Activated CD4-positive, alpha-beta T cell treated with anti-CD3 and anti-CD28 coated beads, Interleukin-2, amount 50 U/mL, for 24 hours (primary cell): ENCODE data around the gene CTSW.

Source experiments
- DNase-seq, 2 donors: peaks; one replicate each; pipeline ENCODE4 v3.0.0-alpha.2; 2020; ENCODE audit warnings: low read depth in 1 of 2, low spot score in 1 of 2

The CTSW gene

DNA sequence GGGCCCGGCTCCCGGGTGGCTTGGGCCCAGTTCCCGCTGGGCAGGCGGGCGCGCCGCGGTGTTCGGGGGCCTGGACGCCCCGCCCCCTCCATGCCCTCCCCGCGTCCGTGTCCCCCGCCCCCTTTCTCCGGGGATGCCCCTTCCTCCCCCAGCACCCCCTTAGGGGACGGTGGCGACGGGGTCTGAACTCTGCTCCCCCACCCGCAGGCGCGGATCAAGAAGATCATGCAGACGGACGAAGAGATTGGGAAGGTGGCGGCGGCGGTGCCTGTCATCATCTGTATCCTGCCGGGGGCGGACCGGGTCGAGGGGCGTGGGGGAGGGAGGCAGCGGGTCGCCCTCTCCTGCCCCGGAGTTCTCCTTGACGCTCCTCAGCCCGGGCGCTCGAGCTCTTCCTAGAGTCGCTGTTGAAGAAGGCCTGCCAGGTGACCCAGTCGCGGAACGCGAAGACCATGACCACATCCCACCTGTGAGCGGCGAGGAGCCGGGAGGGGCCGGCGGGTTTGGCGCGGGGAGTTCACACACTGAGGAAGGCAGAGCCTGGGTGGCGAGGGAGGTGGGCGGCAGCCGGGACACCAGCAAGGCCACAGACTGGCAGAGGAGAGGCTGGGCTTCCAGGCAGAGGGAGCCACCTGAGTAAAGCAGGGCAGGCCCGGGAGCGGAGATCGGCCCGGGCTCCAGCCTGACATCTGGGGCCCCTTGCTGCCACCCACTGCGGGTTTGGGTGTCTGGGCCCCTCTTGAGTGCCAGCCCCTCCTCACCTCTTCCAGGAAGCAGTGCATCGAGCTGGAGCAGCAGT, 40.1 kb downstream of the CTSW start:
- peak in 1 of 2 donors; percentile 37 for DNase-seq

DNA sequence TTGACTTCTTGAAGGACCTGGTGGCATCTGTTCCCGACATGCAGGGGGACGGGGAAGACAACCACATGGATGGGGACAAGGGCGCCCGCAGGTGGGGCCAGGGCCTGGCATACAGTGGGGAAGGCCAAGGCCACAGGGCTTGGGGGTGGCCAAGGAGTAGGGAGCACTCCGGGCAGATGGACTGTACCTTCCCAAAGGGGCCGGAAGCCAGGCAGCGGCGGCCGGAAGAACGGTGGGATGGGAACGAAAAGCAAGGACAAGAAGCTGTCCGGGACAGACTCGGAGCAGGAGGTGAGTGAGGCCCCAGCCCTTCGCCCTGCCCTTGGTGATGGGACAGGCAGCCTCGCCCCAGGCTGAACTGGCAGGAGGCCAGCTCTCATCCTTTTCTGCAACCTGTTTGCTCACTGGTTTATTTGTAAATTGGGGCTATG, 40.8 kb downstream of the CTSW start:
- no peak for DNase-seq

DNA sequence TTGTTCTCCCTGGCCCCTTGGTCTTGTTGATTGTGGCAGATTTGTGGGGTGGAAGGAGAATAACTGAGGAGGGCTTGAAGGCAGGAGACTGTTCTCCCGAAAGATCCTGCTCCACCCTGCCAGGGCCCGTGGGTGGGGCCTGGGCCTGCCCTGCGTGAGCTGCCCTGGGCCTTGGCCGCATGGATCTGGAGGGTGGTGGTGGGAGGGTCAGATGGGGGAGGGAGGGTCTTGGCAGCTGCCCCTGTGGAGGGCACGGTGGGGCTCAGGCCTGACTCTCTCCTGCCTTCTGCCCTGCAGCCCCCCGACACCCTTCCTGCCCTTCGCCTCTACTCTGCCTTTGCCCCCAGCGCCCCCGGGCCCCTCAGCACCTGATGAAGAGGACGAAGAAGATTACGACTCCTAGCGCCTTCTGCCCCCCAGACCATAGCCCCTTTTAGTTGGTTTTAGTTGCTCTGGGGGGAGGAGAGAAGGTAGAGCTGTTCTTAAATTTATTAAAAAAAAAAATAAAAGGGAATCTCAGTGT, 41.5 kb downstream of the CTSW start:
- DNase-seq, result no peak

DNA sequence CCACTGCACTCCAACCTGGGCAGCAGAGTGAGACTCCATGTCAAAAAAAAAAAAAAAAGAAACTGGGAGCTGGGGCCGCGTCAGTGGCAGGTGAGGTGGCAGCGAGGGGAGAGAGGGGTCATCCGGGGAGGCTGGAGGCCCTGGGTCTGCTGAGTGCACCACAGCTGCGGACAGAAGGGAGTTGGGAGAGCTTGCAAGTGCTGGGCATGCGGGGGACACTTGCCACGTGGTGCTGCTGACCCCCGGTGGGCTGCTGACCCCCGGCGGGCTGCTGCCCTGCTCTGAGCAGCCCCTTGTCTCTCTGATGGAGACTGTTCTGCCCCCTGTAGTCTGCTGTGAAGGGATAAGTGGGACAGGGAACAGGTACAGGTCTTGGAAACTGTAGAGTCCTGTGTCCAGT, 42.2 kb downstream of the CTSW start:
- no peak for DNase-seq

DNA sequence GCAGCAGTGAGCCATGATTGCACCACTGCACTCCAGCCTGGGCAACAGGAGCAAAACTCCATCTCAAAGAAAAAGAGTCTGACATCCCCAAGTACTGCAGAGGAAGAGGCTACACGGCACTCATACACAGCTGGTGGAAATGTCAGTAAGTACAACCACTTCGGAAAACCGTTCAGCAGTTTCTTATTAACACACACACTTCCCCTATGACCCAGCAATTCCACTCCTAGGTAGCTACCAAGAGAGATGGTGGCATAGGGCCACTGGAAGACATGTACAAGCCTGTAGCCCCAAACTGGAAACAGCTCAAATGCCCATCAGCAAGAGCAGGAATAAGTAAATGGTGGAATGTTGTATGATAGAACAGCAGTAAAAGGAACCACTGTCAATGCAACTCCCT, 42.9 kb downstream of the CTSW start:
- no peak for DNase-seq

DNA sequence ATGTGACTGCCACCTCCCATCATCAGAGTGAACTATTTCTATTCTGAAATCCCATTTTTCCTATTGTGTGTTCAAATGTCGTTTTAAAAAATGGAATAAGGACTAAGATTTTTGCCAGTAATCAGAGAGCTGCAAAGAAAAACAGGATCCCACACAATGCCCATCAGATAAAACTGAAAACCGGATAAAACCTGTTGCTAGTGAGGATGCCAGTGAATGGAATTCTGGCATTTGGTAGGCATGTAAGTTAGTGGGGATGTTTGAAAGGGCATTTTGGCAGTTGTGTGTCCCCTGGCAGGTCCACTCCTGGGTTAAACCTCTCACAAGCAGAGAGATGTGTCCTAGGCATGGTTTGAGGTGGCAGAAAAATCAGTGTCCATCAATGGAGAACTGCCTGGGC, 45.8 kb downstream of the CTSW start:
- DNase-seq, result no peak

DNA sequence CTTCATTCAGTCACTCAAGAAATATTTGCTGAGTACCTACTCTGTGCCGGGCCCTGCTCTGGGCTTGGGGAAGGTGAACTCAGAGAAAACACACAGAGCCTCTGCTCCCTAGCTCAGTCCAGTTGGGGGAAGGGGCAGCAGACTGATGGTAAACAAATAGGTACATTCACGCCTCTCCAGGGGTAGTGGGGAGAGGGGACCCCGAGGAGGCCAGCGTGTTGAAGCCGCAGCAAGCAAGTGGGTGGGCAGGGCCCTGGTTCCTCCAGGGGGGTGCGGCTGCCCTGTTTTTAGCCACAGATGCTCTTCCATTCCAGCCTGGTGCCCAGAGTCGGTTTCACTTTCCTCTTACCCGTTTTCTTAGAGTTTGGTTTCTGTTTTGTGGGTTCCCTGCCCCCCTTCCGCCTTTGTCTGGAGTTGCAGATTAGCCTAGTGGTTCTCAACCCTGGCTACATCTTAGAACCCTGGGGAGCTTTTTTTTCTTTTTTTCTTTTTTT, 48.3 kb downstream of the CTSW start:
- DNase-seq, result peak; percentile 31 to 65

DNA sequence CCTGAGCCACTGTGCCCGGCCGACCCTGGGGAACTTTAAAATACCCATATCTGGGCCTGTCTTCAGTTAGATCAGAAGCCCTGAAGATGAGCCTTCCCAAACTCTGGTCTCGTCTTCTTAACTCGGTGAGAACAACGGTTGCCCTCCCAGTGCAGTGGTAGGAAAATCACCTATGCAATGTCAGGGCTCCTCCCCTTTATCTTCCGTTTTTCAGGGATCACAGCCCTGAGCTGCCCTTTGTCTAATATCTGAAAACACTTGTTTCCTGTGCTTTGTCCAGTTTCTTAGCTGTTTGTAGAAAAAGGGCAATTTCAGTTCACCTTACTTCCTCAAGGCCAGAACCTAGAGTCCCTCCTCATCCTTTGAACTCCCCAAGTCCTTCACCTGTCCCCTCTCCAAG, 49.0 kb downstream of the CTSW start:
- DNase-seq, result no peak

DNA sequence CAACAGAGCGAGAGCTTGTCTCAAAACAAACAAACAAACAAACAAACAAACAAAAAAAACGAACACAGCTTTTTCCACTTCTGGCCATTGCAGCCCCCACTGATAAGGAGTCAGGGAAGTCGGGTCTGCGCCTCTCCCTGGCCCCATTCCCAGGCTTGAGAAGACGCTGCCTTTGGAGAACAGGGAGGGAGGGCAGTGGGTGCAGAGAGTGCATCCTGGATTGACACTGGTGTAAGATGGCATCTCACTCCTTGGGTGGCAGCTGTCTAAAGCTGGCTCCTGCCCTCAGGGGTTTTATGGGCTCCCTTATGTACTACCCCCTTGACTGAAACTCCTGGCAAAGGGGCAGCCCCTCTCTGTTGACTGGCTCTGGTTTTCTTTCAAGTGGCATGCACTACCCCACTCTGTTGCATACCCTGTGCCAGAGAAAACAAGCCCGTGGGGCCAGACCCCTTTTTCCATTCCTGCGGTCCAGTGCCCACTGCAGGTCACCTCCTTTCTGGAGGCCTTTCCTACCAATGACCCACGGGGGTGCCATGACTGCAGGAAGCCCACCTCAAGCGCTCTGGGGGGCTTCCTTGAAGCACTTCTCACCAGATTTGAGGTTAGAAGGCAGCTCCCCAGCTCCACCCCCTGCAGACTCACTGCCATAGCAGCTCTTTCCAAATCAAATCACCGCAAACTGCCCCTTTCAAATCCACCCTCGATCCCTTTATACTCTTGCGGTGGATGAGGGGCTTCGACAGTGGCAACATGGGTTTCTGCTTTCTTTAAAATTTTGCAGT, 52.3 kb downstream of the CTSW start:
- no peak for DNase-seq

DNA sequence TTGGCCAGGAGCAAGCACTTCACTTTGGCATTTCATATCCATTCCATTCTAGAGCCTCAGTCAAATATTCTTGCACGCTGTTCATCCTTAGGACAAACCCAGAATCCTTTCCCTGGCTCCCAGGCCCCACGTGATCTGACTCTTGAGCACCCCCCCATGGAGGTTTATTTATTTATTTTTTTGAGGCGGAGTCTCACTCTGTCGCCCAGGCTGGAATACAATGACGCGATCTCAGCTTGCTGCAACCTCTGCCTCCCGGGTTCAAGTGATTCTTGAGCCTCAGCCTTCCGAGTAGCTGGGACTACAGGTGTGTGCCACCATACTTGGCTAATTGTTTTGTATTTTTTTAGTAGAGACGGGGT, 52.9 kb downstream of the CTSW start:
- DNase-seq, result no peak
